ENCODE measurements around the gene HSD3B2. TPM values are rescaled to one million over a fixed set of nuclear protein-coding genes. Genes with fewer than 3 reads are reported as not detected.

The HSD3B2 gene
- total and polyA plus RNA-seq, 2 of the 8 experiments (the other 6 are each of a cell fraction or from before 2014, with no cell fraction given): not detected

GRCh38 chr1:119438761-119439160 lies 23.8 kb downstream of the HSD3B2 start:
- Histone ChIP-seq H3K27me3 (replicated peaks in 1 of 4; ENCODE audit: control insufficient read depth in 3 of 4, extremely low read depth in 1 of 4, insufficient read depth in 3 of 4, low read length in 3 of 4) (peaks cover 0 to 1% (median 0%) of the 10 kb centered on the region in 4 experiments; a peak in 1 of 7 replicates), H3K27ac (ENCODE audit: low read depth, low read length) (no peak overlapping the region), H3K4me3 (ENCODE audit: extremely low read depth in 1 of 4, insufficient read depth in 2 of 4, low read depth in 3 of 4, low read length in 4 of 4) (no peak overlapping the region), H2BK15ac (ENCODE audit: low read length) (no peak overlapping the region), H2BK20ac (ENCODE audit: low read length) (no peak overlapping the region), H3K4ac (replicated peaks; ENCODE audit: insufficient read length, low read depth, low read length) (no peak overlapping the region), H4K8ac (ENCODE audit: extremely low read depth, insufficient read depth, low read length) (no peak overlapping the region), H4K5ac (ENCODE audit: insufficient read length, low read depth, low read length) (no peak overlapping the region), H3K4me2 (ENCODE audit: insufficient read depth in 1 of 2, low read depth in 2 of 2, low read length in 2 of 2) (no peak overlapping the region), H2BK120ac (replicated peaks; ENCODE audit: low read depth, low read length) (no peak overlapping the region), H2BK12ac (ENCODE audit: low read depth, low read length) (no peak overlapping the region), H3K23ac (ENCODE audit: insufficient read length) (no peak overlapping the region), H2BK5ac (ENCODE audit: low read depth, low read length) (no peak overlapping the region), H3K79me1 (ENCODE audit: low read depth, low read length) (no peaks in the 10 kb centered on the region), H3K36me3 (ENCODE audit: control insufficient read depth in 2 of 4, insufficient read depth in 4 of 4, low read length in 3 of 4) (no peaks in the 10 kb centered on the region), H3K9me3 (ENCODE audit: insufficient read depth in 2 of 2, low read depth in 1 of 2, low read length in 1 of 2) (no peaks in the 10 kb centered on the region), H3K9ac (replicated peaks in 1 of 4; ENCODE audit: extremely low read depth in 1 of 4, low read depth in 3 of 4, low read length in 3 of 4) (no peak overlapping the region), H3K18ac (ENCODE audit: extremely low read depth, low read length) (no peak overlapping the region), H3K14ac (ENCODE audit: insufficient read length) (no peak overlapping the region), H2AK5ac (ENCODE audit: low read depth, low read length) (no peak overlapping the region), H3K56ac (replicated peaks; ENCODE audit: insufficient read length, low read depth, low read length) (no peak overlapping the region), H4K91ac (replicated peaks; ENCODE audit: insufficient read length, low read length) (no peak overlapping the region), H3K23me2 (ENCODE audit: low read depth, low read length) (no peaks in the 10 kb centered on the region), H3K4me1 (replicated peaks in 1 of 4; ENCODE audit: control insufficient read depth in 3 of 4, insufficient read depth in 4 of 4, low read length in 3 of 4) (no peaks in the 10 kb centered on the region), H2AFZ (ENCODE audit: low read length) (no peak overlapping the region), H4K20me1 (replicated peaks in 1 of 2; ENCODE audit: control insufficient read depth in 1 of 2, insufficient read depth in 2 of 2, low read length in 2 of 2) (no peaks in the 10 kb centered on the region), H3K79me2 (ENCODE audit: control insufficient read depth in 1 of 2, insufficient read depth in 2 of 2, low read length in 2 of 2) (no peaks in the 10 kb centered on the region)
- CTCF ChIA-PET (ENCODE audit: partially characterized antibody): interaction anchor here (0.9 to 2.1 kb wide), 7 partner anchors 9 to 457 kb away, joined by 3 to 9 read pairs (median 3); no protein-coding TSS in a partner anchor
- DNase-seq (ENCODE audit: low read depth in 1 of 2, low spot score in 2 of 2) (no peak), FAIRE-seq (no peak)
- 71% methylated on average over 2 of the region's 2 CpGs; no CpG with 5 or more reads in 1 of the 2 experiments for WGBS, 2 experiments (ENCODE audit: extremely low coverage in 1 of 2, insufficient coverage in 1 of 2, insufficient read length in 1 of 2, insufficient replicate concordance in 2 of 2, low coverage in 1 of 2, low lambda C conversion rate in 2 of 2, missing lambda C conversion rate in 1 of 2)
- POLR2A ChIA-PET (ENCODE audit: partially characterized antibody): no interaction called here
- TF ChIP-seq POLR2A (IDR thresholded peaks at IDR 0.05; ENCODE audit: control extremely low read depth in 1 of 2, low read depth in 2 of 2, low read length in 2 of 2): no peak
- TF ChIP-seq MAX (IDR thresholded peaks at IDR 0.05): no peak
- TF ChIP-seq POU5F1 (IDR thresholded peaks at IDR 0.05; ENCODE audit: low read depth, low read length): no peak
- TF ChIP-seq ATF2 (IDR thresholded peaks at IDR 0.05; ENCODE audit: low read length): no peak
- TF ChIP-seq JUN (IDR thresholded peaks at IDR 0.05; ENCODE audit: low read depth, low read length): no peak
- TF ChIP-seq SIN3A (conservative IDR thresholded peaks at IDR 0.05 in 1 of 2, IDR thresholded peaks at IDR 0.05 in 1 of 2; ENCODE audit: low read depth in 1 of 2, low read length in 2 of 2): no peak
- no peak for TF ChIP-seq EGR1 (IDR thresholded peaks at IDR 0.05; ENCODE audit: borderline replicate concordance, low read depth, low read length)
- no peak for TF ChIP-seq HDAC2 (IDR thresholded peaks at IDR 0.05; ENCODE audit: borderline replicate concordance in 1 of 2, low read depth in 2 of 2, low read length in 2 of 2)
- no peak for TF ChIP-seq SP2 (IDR thresholded peaks at IDR 0.05; ENCODE audit: low read length)
- no peak for TF ChIP-seq SAP30 (IDR thresholded peaks at IDR 0.05; ENCODE audit: insufficient read depth, insufficient replicate concordance, low read length)
- no peak for TF ChIP-seq SIX5 (IDR thresholded peaks at IDR 0.05; ENCODE audit: low read depth, low read length)
- no peak for TF ChIP-seq TCF12 (IDR thresholded peaks at IDR 0.05; ENCODE audit: low read depth, low read length)

Data from H1 (cell line).